H1 (cell line): ENCODE results near the gene ZBTB38. TPM values are rescaled to one million over a fixed set of nuclear protein-coding genes. Genes with fewer than 3 reads are reported as not detected.

Experiments used
- CTCF ChIA-PET: fragments of 300-600 bp; sonication (Branson Sonifier 250); formaldehyde crosslinking; loops from one replicate; lab custom pipeline; 2021; ENCODE audit not compliant: partially characterized antibody; lab: Charles Lee
- POLR2A ChIA-PET: fragments of 300-600 bp; sonication (Branson Sonifier 250); formaldehyde crosslinking; loops from one replicate; lab custom pipeline; 2021; ENCODE audit warnings: inconsistent platforms; ENCODE audit not compliant: partially characterized antibody; lab: Charles Lee
- DNase-seq, 2 experiments: peaks; one replicate each; pipeline versions ENCODE4 v3.0.0 to v3.0.0-alpha.2; 2010 to 2022; ENCODE audit warnings: low spot score in 2 of 2, low read depth in 1 of 2, mixed read lengths in 1 of 2
- FAIRE-seq: peaks from 2 replicates; lab custom pipeline; 2011; peaks lifted over from hg19 to GRCh38; lab: Jason Lieb, UNC
- H2AFZ ChIP-seq: 2 replicates; pipeline ENCODE4 v1.8.1; 2012; ENCODE audit warnings: low read length, inconsistent platforms
- H2AK5ac ChIP-seq: 2 replicates; pipeline ENCODE4 v1.6.1; 2013; ENCODE audit warnings: low read depth, low read length
- H2BK120ac ChIP-seq: replicated peaks from 2 replicates; pipeline ENCODE3; 2013; ENCODE audit warnings: low read depth, low read length, inconsistent platforms
- H2BK12ac ChIP-seq: 2 replicates; pipeline ENCODE4 v1.6.1; 2013; ENCODE audit warnings: low read depth, low read length
- H2BK15ac ChIP-seq: 2 replicates; pipeline ENCODE4 v1.6.1; 2013; ENCODE audit warnings: low read length
- H2BK20ac ChIP-seq: 2 replicates; pipeline ENCODE4 v1.6.1; 2013; ENCODE audit warnings: low read length
- H2BK5ac ChIP-seq: 2 replicates; pipeline ENCODE4 v1.6.1; 2013; ENCODE audit warnings: low read depth, low read length
- H3K14ac ChIP-seq: 2 replicates; pipeline ENCODE4 v1.6.1; 2013; ENCODE audit warnings: inconsistent platforms; ENCODE audit not compliant: insufficient read length
- H3K18ac ChIP-seq: 2 replicates; pipeline ENCODE4 v1.6.1; 2013; ENCODE audit warnings: low read length; ENCODE audit errors: extremely low read depth
- H3K23ac ChIP-seq: 2 replicates; pipeline ENCODE4 v1.6.1; 2013; ENCODE audit warnings: inconsistent platforms; ENCODE audit not compliant: insufficient read length
- H3K23me2 ChIP-seq: 2 replicates; pipeline ENCODE4 v1.6.1; 2013; ENCODE audit warnings: low read depth, low read length
- H3K27ac ChIP-seq: 2 replicates; pipeline ENCODE4 v1.6.1; 2011; ENCODE audit warnings: low read depth, low read length, inconsistent platforms
- H3K27me3 ChIP-seq, 4 experiments: replicated peaks in 1 of 4; 1 replicate in 1 of 4; 2 replicates in 3 of 4; pipeline versions ENCODE4 v1.6.1 to v1.8.1; 2011 to 2013; ENCODE audit warnings: low read length in 3 of 4, mild to moderate bottlenecking in 3 of 4, inconsistent platforms in 2 of 4, mixed read lengths in 2 of 4, moderate library complexity in 1 of 4; ENCODE audit not compliant: control insufficient read depth in 3 of 4, insufficient read depth in 3 of 4; ENCODE audit errors: extremely low read depth in 1 of 4
- H3K36me3 ChIP-seq, 4 experiments: 2 replicates each; pipeline versions ENCODE4 v1.6.1 to v1.8.1; 2011 to 2013; ENCODE audit warnings: mild to moderate bottlenecking in 4 of 4, low read length in 3 of 4, moderate library complexity in 2 of 4, control low read depth in 1 of 4, inconsistent platforms in 1 of 4; ENCODE audit not compliant: insufficient read depth in 4 of 4, control insufficient read depth in 2 of 4
- H3K4ac ChIP-seq: replicated peaks from 2 replicates; pipeline ENCODE3; 2013; ENCODE audit warnings: low read length, low read depth, mixed read lengths, inconsistent platforms; ENCODE audit not compliant: insufficient read length
- H3K4me1 ChIP-seq, 4 experiments: replicated peaks in 1 of 4; 1 replicate in 1 of 4; 2 replicates in 3 of 4; pipeline versions ENCODE4 v1.6.1 to v1.8.1; 2011 to 2013; ENCODE audit warnings: low read length in 3 of 4, inconsistent platforms in 2 of 4, mixed read lengths in 1 of 4; ENCODE audit not compliant: insufficient read depth in 4 of 4, control insufficient read depth in 3 of 4
- H3K4me2 ChIP-seq, 2 experiments: 2 replicates each; pipeline versions ENCODE4 v1.6.1 to v1.8.1; 2011 to 2013; ENCODE audit warnings: low read depth in 2 of 2, low read length in 2 of 2, control low read depth in 1 of 2, inconsistent platforms in 1 of 2, mild to moderate bottlenecking in 1 of 2; ENCODE audit not compliant: insufficient read depth in 1 of 2
- H3K4me3 ChIP-seq, 4 experiments: fragments of 200-600, 300-600 bp in 1 of 4; sonication (generic), shearing (Covaris generic), sonication (Bioruptor Twin) in 1 of 4; 2 replicates each; pipeline versions ENCODE4 v1.5.1 to v1.8.1; 2011 to 2016; ENCODE audit warnings: low read length in 4 of 4, low read depth in 3 of 4, control low read depth in 2 of 4, inconsistent platforms in 2 of 4, mild to moderate bottlenecking in 2 of 4, mixed read lengths in 1 of 4, moderate library complexity in 1 of 4; ENCODE audit not compliant: insufficient read depth in 2 of 4; ENCODE audit errors: extremely low read depth in 1 of 4
- H3K56ac ChIP-seq: replicated peaks from 2 replicates; pipeline ENCODE3; 2013; ENCODE audit warnings: low read depth, mild to moderate bottlenecking, mixed read lengths, low read length, inconsistent platforms; ENCODE audit not compliant: insufficient read length
- H3K79me1 ChIP-seq: 2 replicates; pipeline ENCODE4 v1.6.1; 2013; ENCODE audit warnings: low read depth, low read length, control low read depth
- H3K79me2 ChIP-seq, 2 experiments: 2 replicates each; pipeline versions ENCODE4 v1.6.1 to v1.8.1; 2012 to 2013; ENCODE audit warnings: low read length in 2 of 2, mild to moderate bottlenecking in 2 of 2, inconsistent platforms in 1 of 2; ENCODE audit not compliant: insufficient read depth in 2 of 2, control insufficient read depth in 1 of 2
- H3K9ac ChIP-seq, 4 experiments: replicated peaks in 1 of 4; 1 replicate in 1 of 4; 2 replicates in 3 of 4; pipeline versions ENCODE4 v1.6.1 to v1.8.1; 2011 to 2013; ENCODE audit warnings: low read depth in 3 of 4, low read length in 3 of 4, control low read depth in 2 of 4, mild to moderate bottlenecking in 2 of 4, moderate library complexity in 2 of 4, inconsistent platforms in 1 of 4; ENCODE audit errors: extremely low read depth in 1 of 4
- H3K9me3 ChIP-seq, 2 experiments: 2 replicates each; pipeline versions ENCODE4 v1.6.1 to v1.8.1; 2012 to 2013; ENCODE audit warnings: mild to moderate bottlenecking in 2 of 2, moderate library complexity in 2 of 2, control low read depth in 1 of 2, inconsistent platforms in 1 of 2, low read depth in 1 of 2, low read length in 1 of 2, mixed read lengths in 1 of 2; ENCODE audit not compliant: insufficient read depth in 2 of 2
- H4K20me1 ChIP-seq, 2 experiments: replicated peaks in 1 of 2; 2 replicates each; pipeline versions ENCODE3 to v1.8.1; 2011 to 2013; ENCODE audit warnings: inconsistent platforms in 2 of 2, low read length in 2 of 2, mild to moderate bottlenecking in 1 of 2; ENCODE audit not compliant: insufficient read depth in 2 of 2, control insufficient read depth in 1 of 2
- H4K5ac ChIP-seq: 2 replicates; pipeline ENCODE4 v1.6.1; 2013; ENCODE audit warnings: low read length, low read depth, mixed read lengths, inconsistent platforms; ENCODE audit not compliant: insufficient read length
- H4K8ac ChIP-seq: 2 replicates; pipeline ENCODE4 v1.8.0; 2013; ENCODE audit warnings: mild to moderate bottlenecking, moderate library complexity, low read length, inconsistent platforms; ENCODE audit not compliant: insufficient read depth; ENCODE audit errors: extremely low read depth
- H4K91ac ChIP-seq: replicated peaks from 2 replicates; pipeline ENCODE3; 2013; ENCODE audit warnings: low read length, mixed read lengths, inconsistent platforms; ENCODE audit not compliant: insufficient read length
- ASH2L ChIP-seq: fragments of 200-600, 300-600 bp; sonication (generic); IDR thresholded peaks from one replicate; pipeline ENCODE4 v1.7.1; 2017; ENCODE audit warnings: low read length
- BCL11A ChIP-seq, 2 experiments: IDR thresholded peaks; one replicate each; pipeline ENCODE4 v1.6.1; 2011; ENCODE audit warnings: low read depth in 2 of 2, low read length in 2 of 2, mild to moderate bottlenecking in 2 of 2
- BRCA1 ChIP-seq: IDR thresholded peaks from 2 replicates; pipeline ENCODE4 v1.6.1; 2012; ENCODE audit warnings: low read depth, low read length, improper control_type of control experiment
- CBX8 ChIP-seq: fragments of 300-800, 300-1000 bp; sonication (generic); IDR thresholded peaks from 2 replicates; pipeline ENCODE4 v1.7.1; 2016; ENCODE audit warnings: low read depth, low read length, borderline replicate concordance
- CEBPB ChIP-seq: IDR thresholded peaks from 2 replicates; pipeline ENCODE4 v1.6.1; 2012; ENCODE audit warnings: low read depth, low read length
- CREB1 ChIP-seq: IDR thresholded peaks from 2 replicates; pipeline ENCODE4 v1.6.1; 2012; ENCODE audit warnings: inconsistent platforms
- EGR1 ChIP-seq: IDR thresholded peaks from 2 replicates; pipeline ENCODE4 v1.6.1; 2011; ENCODE audit warnings: low read depth, low read length, borderline replicate concordance
- EP300 ChIP-seq, 2 experiments: IDR thresholded peaks; 1 replicate in 1 of 2; 2 replicates in 1 of 2; pipeline ENCODE4 v1.6.1; 2011 to 2012; ENCODE audit warnings: low read depth in 2 of 2, low read length in 2 of 2, mild to moderate bottlenecking in 2 of 2, borderline replicate concordance in 1 of 2, inconsistent platforms in 1 of 2, moderate library complexity in 1 of 2
- GTF2F1 ChIP-seq: IDR thresholded peaks from 2 replicates; pipeline ENCODE4 v1.6.1; 2012; ENCODE audit warnings: low read depth, low read length, improper control_type of control experiment, borderline replicate concordance
- POLR2AphosphoS5 ChIP-seq: IDR thresholded peaks from 2 replicates; pipeline ENCODE4 v1.6.1; 2011; ENCODE audit warnings: low read depth, low read length
- POU5F1 ChIP-seq: IDR thresholded peaks from 2 replicates; pipeline ENCODE4 v1.6.1; 2011; ENCODE audit warnings: low read depth, mild to moderate bottlenecking, low read length, moderate library complexity
- RFX5 ChIP-seq: IDR thresholded peaks from 2 replicates; pipeline ENCODE4 v1.6.1; 2011; ENCODE audit warnings: low read depth, low read length, improper control_type of control experiment, borderline replicate concordance
- SP1 ChIP-seq: IDR thresholded peaks from 2 replicates; pipeline ENCODE4 v1.6.1; 2011; ENCODE audit warnings: low read depth, low read length
- SP2 ChIP-seq: IDR thresholded peaks from 2 replicates; pipeline ENCODE4 v1.6.1; 2012; ENCODE audit warnings: mild to moderate bottlenecking, low read length, inconsistent platforms
- TEAD4 ChIP-seq: IDR thresholded peaks from 2 replicates; pipeline ENCODE4 v1.6.1; 2012; ENCODE audit warnings: low read depth, low read length, inconsistent platforms, mixed read lengths
- WGBS, 2 experiments: shearing (Covaris generic) in 1 of 2; methylation state at CpG; one replicate each; pipeline versions ENCODE4 v1.1.6 to v1.1.7; 2013 to 2015; ENCODE audit warnings: low lambda C conversion rate in 2 of 2, mixed read lengths in 2 of 2, inconsistent platforms in 1 of 2, low coverage in 1 of 2, missing lambda C conversion rate in 1 of 2; ENCODE audit not compliant: insufficient replicate concordance in 2 of 2, insufficient coverage in 1 of 2, insufficient read length in 1 of 2; ENCODE audit errors: extremely low coverage in 1 of 2, missing lambda C conversion rate in 1 of 2; 5-methylcytosine and 5-hydroxymethylcytosine counted together
- polyA plus RNA-seq, 7 experiments: library from polyadenylated mRNA; depleted of rRNA in 3 of 7; stranded (reverse) in 5 of 7; unstranded in 2 of 7; fragments of >200 nt in 5 of 7; fragments of 200-250 nt in 2 of 7; gene quantifications; 1 replicate in 5 of 7; 2 replicates in 1 of 7; 4 replicates in 1 of 7; pipeline versions ENCODE4 v1.2.1 to v1.2.3, GENCODE V29; 2011 to 2013; ENCODE audit warnings: missing spikeins in 2 of 7, mixed read lengths in 2 of 7
- total RNA-seq: library from RNA; stranded (reverse); fragmentation: NEBNext Ultra II Directional; extraction: Animal tissue kit (Norgen Biotek cat#: 25700); gene quantifications from 2 replicates; pipeline ENCODE4 v1.2.1, GENCODE V29; 2021
- TF ChIP-seq, protein P1 (sequence below): IDR thresholded peaks from 2 replicates; pipeline ENCODE4 v1.6.1; 2012; ENCODE audit warnings: inconsistent platforms

The ZBTB38 gene
- total and polyA plus RNA-seq, 2 of the 8 experiments (the other 6 are each of a cell fraction or from before 2014, with no cell fraction given): 4.4 to 10.5 TPM

GRCh38 chr3:141349711-141350110 is 18.6 kb upstream of the ZBTB38 start:
- H3K27ac ChIP-seq: no peak overlapping the region
- H2AFZ ChIP-seq: no peak overlapping the region
- H3K4me2 ChIP-seq: no peak overlapping the region
- H4K20me1 ChIP-seq: no peaks in the 10 kb centered on the region
- no peak overlapping the region for H3K9ac ChIP-seq
- DNase-seq (no peak), FAIRE-seq (no peak)
- H2AK5ac ChIP-seq: no peak overlapping the region
- H3K9me3 ChIP-seq: no peaks in the 10 kb centered on the region
- H3K36me3 ChIP-seq: no peaks in the 10 kb centered on the region
- 82% methylated on average over 2 of the region's 2 CpGs; no CpG with 5 or more reads in 1 of the 2 experiments for WGBS, 2 experiments
- H2BK15ac ChIP-seq: no peak overlapping the region
- H3K14ac ChIP-seq: no peak overlapping the region
- no peak overlapping the region for H3K23ac ChIP-seq
- no peak overlapping the region for H3K18ac ChIP-seq
- H2BK20ac ChIP-seq: no peak overlapping the region
- no peak overlapping the region for H3K4ac ChIP-seq
- no peak overlapping the region for H3K56ac ChIP-seq
- H2BK5ac ChIP-seq: no peak overlapping the region
- no peaks in the 10 kb centered on the region for H3K23me2 ChIP-seq
- POLR2A ChIA-PET: no interaction called here
- no peak overlapping the region for H4K5ac ChIP-seq
- no peak overlapping the region for H3K4me3 ChIP-seq
- H3K27me3 ChIP-seq: no peaks in the 10 kb centered on the region
- H4K91ac ChIP-seq: no peak overlapping the region
- no peak overlapping the region for H4K8ac ChIP-seq
- H3K79me2 ChIP-seq: no peaks in the 10 kb centered on the region
- H3K4me1 ChIP-seq: no peaks in the 10 kb centered on the region
- H2BK120ac ChIP-seq: no peak overlapping the region
- H3K79me1 ChIP-seq: no peaks in the 10 kb centered on the region
- H2BK12ac ChIP-seq: no peak overlapping the region
- CTCF ChIA-PET: interaction anchor here (0.8 to 5.9 kb wide), 4 partner anchors 11 to 105 kb away, joined by 3 to 42 read pairs (median 5); no protein-coding TSS in a partner anchor
- TF ChIP-seq RFX5: no peak
- TF ChIP-seq CBX8: no peak
- no peak for TF ChIP-seq EP300 (IDR thresholded peaks at IDR 0.05; ENCODE audit: borderline replicate concordance in 1 of 2, low read depth in 2 of 2, low read length in 2 of 2)
- no peak for TF ChIP-seq ASH2L
- TF ChIP-seq SP1: no peak
- no peak for TF ChIP-seq CEBPB
- no peak for TF ChIP-seq EGR1
- TF ChIP-seq, protein P1, sequence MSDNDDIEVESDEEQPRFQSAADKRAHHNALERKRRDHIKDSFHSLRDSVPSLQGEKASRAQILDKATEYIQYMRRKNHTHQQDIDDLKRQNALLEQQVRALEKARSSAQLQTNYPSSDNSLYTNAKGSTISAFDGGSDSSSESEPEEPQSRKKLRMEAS: no peak
- no peak for TF ChIP-seq BCL11A (IDR thresholded peaks at IDR 0.05; ENCODE audit: low read depth in 2 of 2, low read length in 2 of 2)
- TF ChIP-seq TEAD4: no peak
- TF ChIP-seq CREB1: no peak
- no peak for TF ChIP-seq SP2
- no peak for TF ChIP-seq BRCA1
- no peak for TF ChIP-seq GTF2F1
- no peak for TF ChIP-seq POU5F1
- TF ChIP-seq POLR2AphosphoS5: no peak
